Inflammatory macrophage treated with lipopolysaccharide for 4 hours (primary cell): ENCODE measurements around the gene CSF1R.

Experiments
- DNase-seq: peaks from one replicate; pipeline ENCODE4 v3.0.0-alpha.2; 2020

Gene CSF1R

GRCh38 chr5:150120617-150121447, 34.5 kb upstream of the CSF1R start:
- DNase-seq, result no peak

- no peak for DNase-seq
Measured at GRCh38 chr5:150120062-150120441, 33.7 kb upstream of the CSF1R start.

- no peak for DNase-seq
Measured at GRCh38 chr5:150119421-150120061, 33.2 kb upstream of the CSF1R start.

DNA sequence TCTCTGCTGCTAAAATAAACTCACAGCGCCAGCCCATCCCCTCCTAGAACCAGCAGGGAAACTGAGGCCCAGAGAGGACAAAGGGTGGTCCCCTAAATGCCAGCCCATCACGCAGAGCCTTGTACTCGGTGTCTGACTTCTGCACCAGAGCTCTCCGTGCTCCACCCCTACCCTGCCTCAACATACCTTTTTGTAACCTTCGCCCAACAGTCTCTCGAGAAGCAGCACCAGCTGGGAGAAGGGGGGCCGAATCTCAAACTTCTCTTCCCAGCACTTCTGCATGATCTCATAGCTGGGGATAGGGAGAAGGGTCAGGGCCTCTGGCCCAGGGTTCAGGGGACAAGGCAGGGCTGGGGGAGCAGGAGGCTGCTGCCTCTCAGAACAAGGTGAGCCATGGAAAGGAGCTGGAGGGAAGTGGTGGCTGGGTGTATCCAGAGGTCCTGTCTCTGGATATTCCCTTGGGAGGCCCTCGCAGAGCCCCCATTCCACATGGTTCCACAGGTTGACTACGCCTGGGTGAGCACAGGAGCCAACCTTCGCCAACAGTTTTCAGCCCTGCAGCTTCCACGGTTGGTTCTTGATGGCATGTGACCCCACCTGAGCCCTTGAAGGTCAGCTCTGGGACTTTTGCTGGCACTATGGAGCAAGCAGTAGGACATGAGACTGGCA, 32.3 kb upstream of the CSF1R start:
- DNase-seq, result no peak

GRCh38 chr5:150117945-150118560, 31.7 kb upstream of the CSF1R start:
- no peak for DNase-seq

DNA sequence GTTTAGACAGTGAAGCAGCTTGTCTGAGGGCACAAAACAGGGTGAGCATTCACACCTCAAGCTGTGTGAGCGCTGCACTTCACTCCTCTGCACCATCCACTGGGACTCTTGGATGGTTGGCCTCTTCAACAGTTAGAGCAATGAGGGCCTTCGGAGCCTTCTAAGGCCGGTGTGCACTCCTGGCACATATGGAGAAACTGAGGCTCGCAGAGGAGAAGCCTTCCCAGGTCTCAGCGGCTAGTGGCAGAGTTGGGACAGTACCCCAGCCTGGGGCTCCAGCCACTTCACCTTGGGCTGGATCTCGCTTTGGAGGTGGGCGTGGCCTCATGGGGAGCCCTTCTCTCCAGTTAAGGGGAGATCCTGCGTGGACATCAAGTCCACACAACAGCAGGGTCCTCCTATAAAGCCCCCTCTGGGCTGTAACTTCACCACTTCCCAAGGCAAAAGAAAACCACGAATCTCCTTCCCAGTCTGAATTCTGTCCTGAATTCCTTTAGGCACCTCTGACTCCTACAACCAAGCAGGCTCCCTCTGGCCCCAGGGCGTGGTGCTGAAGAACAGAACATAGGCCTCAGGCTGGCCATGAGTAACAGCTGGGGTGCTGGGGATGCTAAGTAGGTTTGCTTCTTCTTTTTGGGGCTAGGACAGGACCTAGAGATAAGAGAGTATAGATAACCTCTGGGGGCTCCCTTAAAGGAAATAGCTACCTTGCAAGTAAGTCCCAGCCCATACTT, 30.5 kb upstream of the CSF1R start:
- DNase-seq, result no peak

DNA sequence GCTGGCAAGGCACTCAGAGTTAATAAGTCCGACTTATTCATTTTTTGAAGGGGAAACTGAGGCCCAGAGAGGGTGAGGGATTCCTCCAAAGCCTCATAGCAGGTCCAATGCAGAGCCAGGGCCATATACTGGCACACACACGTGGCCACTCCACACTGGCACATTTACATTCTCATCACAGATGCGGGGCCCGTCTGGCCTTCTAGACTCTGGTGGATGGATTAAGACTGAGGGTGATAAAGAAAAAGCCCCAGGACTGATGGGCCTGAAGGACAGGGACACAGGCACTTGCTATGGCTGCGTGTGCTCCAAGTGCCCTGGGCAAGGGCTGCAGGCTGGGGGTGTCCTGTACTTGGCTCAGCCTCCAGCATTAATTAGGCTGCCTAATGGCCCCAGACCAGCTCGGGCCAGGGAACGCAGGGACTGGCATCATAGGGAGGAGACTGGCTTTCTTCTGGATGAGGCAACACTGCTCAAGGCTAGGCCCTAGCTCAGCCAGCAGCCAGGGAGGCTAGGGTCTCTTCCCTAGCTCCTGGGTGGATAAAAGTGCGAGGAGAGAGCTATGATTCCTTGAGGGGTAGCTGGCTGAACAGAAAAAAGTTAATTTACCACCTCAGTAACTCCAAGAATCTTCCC, 28.5 kb upstream of the CSF1R start:
- DNase-seq, result no peak

- DNase-seq, result no peak
Measured at GRCh38 chr5:150114102-150114641, 27.8 kb upstream of the CSF1R start.

DNA sequence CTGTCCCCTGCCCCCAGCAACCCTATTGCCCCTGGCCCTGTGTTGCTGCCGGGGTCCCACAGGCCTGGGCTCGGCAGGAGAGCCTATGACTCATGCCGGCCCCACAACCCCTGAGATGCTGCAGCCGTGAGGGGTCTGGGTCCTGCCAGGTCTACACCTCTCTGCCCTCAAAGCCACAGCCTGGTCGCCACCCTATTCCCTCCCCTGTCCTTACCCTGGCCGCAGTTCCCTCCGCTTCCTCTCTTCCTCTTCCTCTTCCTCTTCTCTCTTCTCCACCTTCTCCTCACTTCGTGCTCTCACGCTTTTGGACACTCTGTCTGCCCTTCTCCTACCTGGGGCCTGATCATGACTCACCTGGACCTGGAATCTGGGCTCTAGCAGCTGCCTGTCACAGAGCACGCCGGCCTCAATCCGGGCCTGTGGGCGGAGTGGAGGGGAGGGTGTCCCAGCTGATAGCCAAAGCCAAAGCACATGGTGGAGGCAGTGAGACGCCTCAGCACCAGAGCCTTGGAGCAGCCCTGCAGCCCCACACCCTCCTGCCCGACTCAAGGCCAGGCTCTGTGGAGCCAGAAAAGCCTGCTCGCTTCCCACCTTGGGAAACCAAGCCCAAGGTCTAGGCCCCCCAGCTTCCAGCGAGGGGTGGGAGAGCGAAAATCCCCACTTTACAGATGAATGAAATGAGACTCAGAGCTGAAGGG, 26.8 kb upstream of the CSF1R start:
- no peak for DNase-seq

- DNase-seq, result peak; percentile 90
Measured at GRCh38 chr5:150112201-150113046, 26.1 kb upstream of the CSF1R start.

DNA sequence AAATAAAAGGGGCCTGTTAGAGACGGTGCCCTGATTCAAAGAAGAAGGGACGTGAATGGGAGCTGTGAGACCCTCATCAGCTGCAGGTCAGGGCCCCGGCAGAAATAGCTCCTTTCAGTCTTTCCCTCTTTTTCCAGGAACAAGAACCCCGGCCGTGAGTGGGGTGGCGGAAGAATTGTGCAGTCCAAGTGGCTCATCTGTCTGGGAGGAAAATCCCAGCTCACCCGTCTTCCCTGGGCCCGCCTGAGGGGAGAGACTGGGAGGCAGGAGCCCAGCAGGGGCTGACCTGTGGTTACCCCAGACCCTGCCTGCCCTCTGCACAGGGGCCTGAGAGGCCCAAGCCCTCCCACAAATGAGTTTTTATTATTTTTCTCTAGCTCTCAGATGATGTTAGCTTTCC, 24.8 kb upstream of the CSF1R start:
- DNase-seq, result no peak

GRCh38 chr5:150109921-150110320, 23.6 kb upstream of the CSF1R start:
- no peak for DNase-seq

- DNase-seq, result no peak
Measured at GRCh38 chr5:150108711-150109514, 22.6 kb upstream of the CSF1R start.

- peak; percentile 38 for DNase-seq
Measured at GRCh38 chr5:150107909-150108447, 21.6 kb upstream of the CSF1R start.

- DNase-seq, result no peak
Measured at GRCh38 chr5:150106674-150107426, 20.5 kb upstream of the CSF1R start.

DNA sequence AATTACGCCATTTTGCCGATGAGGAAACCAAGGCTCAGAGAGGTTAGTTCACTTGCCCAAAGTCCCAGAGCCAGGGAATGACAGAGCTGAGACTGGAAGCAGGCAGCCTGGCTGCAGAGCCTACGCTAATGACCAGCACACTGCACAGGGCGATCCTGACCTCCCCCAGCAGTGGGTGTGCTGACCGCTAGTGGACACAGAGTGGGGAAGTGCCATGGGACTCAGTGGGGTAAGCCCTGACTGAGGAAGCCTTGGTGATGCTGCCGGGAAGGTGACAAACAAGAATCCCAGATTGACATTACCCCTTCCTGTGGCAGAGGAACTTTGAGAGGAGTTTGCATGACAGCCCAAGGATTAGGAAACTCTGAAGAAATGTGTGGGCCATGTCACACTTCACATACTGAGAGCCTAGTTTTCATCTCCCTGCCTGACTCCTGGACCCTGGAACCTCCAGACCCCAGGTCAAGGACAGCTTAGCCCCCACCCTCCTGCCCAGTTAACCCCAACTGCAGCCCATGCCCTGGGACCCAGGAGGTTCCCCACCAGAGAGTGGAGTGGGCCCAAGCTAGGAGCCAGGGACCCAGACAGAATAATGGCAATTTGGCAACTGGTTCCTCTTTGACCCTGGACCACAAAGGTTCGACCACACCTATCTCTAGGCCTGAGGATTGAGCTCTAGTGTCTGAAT, 19.7 kb upstream of the CSF1R start:
- DNase-seq, result peak; percentile 93

DNA sequence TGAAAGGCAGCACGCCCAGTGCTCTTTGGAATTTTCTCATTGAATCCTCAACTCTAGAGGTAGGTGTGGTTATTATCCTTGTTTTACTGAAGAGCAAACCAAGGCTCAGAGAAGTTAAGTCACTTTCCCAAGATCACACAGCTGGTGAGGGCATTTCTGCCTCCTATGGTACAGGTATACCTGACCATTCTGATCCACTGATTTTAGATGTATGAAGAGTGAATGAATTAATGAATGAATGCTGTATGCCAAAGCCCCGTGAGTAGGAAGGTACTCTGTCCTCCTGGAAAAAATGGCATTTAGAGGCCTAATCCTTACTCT, 18.2 kb upstream of the CSF1R start:
- DNase-seq, result no peak
